ENCODE data around the gene TFEC.

DNA sequence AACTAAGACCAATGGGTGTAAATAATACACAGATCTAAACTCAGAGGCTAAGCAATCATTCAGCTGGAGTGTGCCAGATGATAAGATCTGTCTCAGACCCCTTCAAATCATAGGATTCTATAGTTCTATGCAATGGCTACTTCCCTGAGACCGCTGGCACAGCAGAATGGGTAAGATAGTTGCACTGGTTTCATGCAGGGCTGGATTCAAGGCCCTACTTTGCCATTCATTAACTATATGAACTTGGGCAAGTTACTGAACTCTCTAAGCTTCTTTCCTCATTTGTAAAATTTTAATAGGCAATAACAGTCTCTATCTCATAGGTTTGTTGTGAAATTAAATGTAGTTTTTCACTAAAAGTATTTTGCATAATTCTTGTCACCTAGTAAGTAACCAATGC is 62.0 kb downstream of the TFEC start:
- TF ChIP-seq POLR2A (IDR thresholded peaks at IDR 0.05; ENCODE audit: low read depth, low read length) (no peak), CEBPB (IDR thresholded peaks at IDR 0.05; ENCODE audit: low read depth, low read length) (no peak), ELK1 (IDR thresholded peaks at IDR 0.05; ENCODE audit: borderline replicate concordance, low read depth, low read length) (no peak), MAFK (IDR thresholded peaks at IDR 0.05; ENCODE audit: low read depth, low read length) (no peak), SMC3 (IDR thresholded peaks at IDR 0.05; ENCODE audit: low read depth, low read length) (no peak), CTCF (conservative IDR thresholded peaks at IDR 0.05; ENCODE audit: low read depth, low read length) (no peak), RAD21 (IDR thresholded peaks at IDR 0.05; ENCODE audit: low read length) (no peak), NFE2L2 (IDR thresholded peaks at IDR 0.05; ENCODE audit: low read depth, low read length) (no peak)
